D341Med (cell line): ENCODE data around the gene PFN4.
"Not testable (repeated sequence)": the region's sequence is repeated elsewhere in the genome, so short reads cannot be mapped to it uniquely, and the experiment has no call there.

Experiments
- DNase-seq: peaks from one replicate; pipeline ENCODE4 v3.0.0; 2012; ENCODE audit warnings: low spot score

The PFN4 gene

GRCh38 chr2:24111407-24111901 lies 11.7 kb downstream of the PFN4 start:
- DNase-seq: no peak

DNA sequence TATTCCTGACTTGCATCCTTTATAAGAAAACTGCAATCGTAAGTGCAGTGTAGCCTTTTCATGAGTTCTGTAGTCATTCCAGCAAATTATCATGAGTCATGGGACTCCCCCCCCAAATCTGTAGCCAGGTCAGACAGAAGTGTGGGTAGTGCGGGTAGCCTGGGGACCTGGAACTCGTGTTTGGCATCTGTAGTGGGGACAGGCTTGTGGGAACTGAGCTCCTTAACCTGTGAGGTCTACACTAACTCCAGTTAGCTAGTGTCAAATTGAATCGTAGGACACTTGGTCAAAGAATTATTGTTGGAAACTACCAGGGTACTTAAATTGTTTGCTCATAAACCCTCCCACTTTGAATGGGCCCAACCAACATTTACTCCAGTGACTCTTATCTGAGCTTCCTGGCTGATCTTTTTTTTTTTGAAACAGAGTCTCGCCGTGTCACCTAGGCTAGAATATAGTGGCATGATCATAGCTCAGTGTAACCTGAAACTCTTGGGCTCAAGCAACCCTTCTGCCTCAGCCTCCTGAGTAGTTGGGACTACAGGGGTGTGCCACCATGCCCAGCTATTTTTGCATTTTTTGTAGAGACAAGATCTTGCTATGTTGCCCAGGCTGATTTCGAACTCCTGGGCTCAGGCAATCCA lies 12.4 kb downstream of the PFN4 start:
- no peak for DNase-seq

- DNase-seq: not testable (repeated sequence)
Observed at GRCh38 chr2:24109431-24109830, 13.7 kb downstream of the PFN4 start.

- no peak for DNase-seq
Observed at GRCh38 chr2:24107336-24107735, 15.8 kb downstream of the PFN4 start.

- no peak for DNase-seq
Observed at GRCh38 chr2:24106786-24107185, 16.3 kb downstream of the PFN4 start.

GRCh38 chr2:24105816-24106215 lies 17.3 kb downstream of the PFN4 start:
- DNase-seq: no peak

DNA sequence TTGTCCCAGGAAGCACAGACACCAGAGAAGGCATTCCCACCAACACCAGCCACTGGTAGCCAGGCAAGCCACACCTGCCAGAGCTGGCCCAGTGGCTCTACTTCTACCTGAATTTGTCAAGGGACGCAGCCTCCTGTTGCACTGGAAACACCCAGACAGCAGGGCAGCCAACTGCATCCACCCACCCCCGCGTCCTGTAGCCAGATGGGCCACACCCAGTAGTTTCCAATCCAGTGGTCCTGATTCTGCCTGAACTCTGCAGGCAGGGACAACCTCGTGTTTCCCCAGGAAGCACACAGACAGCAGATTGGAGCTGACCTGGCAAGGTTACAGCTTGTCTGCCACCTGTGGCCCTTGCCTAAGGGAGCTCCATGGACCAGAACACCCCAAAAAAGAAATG lies 18.2 kb downstream of the PFN4 start:
- no peak for DNase-seq

DNA sequence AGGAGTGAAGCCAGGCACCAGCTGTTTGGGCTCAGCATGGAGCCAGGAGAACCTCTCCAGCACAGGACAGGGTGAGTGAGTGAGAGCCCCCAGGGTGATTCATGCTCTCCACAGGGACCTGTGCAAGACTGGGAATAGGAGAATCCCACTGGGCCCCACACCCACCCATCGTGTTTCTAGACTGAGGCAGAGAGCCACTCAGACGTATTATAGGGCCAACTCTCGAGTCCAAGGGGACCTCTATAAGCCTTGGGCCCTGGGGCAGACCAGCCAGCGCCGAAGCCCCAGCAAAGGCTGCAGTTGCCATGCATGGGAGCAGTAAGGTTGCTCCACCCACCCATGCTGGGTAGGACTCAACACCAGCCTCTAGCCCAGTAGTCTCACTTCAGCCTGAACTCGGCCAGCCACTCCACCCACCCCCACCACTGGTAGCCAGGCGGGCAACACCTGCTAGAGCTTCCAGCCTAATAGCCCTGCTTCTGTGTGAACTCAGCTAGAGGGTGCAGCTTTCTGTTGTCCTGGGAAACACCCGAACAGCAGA lies 19.0 kb downstream of the PFN4 start:
- DNase-seq: no peak

- DNase-seq: no peak
Observed at GRCh38 chr2:24102677-24103076, 20.5 kb downstream of the PFN4 start.

DNA sequence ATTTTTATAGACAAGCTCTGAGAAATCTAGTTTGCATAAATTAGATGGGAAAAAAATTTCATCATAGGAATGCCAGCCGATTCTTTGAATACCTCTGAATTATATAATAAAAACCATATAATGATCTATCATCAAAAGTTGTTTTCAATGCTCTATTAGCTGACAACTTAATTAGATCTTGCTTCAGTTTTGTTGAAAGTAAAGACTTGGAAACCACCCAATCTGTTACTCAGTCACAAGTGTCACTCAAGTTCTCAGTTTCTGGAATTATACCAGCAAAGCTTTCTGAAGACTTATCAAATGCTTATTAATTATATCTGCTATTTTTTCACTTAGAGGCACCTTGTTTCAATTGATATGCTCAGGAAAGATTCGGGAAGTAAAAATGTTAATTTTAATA lies 21.1 kb downstream of the PFN4 start:
- DNase-seq: no peak

- not testable (repeated sequence) for DNase-seq
Observed at GRCh38 chr2:24100732-24101131, 22.4 kb downstream of the PFN4 start.

DNA sequence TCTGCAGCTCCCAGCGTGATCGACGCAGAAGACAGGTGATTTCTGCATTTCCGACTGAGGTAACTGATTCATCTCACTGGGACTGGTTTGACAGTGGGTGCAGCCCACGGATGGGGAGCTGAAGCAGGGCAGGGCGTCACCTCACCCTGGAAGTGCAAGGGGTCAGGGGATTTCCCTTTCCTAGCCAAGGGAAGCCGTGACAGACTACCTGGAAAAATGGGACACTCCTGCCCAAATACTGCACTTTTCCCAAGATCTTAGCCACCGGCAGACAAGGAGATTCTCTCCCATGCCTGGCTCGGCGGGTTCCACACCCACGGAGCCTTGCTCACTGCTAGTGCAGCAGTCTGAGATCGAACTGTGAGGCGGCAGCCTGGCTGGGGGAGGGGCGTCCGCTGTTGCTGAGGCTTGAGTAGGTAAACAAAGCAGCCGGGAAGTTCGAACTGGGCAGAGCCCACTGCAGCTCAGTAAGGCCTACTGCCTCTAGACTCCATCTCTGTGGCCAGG lies 27.9 kb downstream of the PFN4 start:
- not testable (repeated sequence) for DNase-seq

- not testable (repeated sequence) for DNase-seq
Observed at GRCh38 chr2:24093270-24093669, 29.9 kb downstream of the PFN4 start.

- DNase-seq: no peak
Observed at GRCh38 chr2:24088821-24089359, 34.2 kb downstream of the PFN4 start.

DNA sequence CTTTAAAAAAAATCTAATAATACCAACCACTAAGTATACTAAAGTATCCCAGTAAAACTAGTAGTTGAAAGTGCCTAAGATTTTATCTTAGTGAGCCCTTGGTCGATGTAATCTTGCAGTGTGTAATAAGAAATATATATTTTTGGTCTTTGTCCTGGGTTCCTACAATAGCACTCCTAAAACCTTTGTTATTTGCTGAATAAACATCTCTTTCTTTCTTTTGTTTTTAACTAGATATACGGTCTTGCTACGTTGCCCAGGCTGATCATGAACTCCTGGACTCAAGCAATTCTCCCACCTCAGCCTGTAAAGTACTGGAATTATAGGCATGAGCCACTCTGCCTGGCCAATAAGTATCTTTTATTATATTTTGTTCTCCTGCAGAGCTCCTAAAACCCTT lies 36.1 kb downstream of the PFN4 start:
- DNase-seq: no peak

DNA sequence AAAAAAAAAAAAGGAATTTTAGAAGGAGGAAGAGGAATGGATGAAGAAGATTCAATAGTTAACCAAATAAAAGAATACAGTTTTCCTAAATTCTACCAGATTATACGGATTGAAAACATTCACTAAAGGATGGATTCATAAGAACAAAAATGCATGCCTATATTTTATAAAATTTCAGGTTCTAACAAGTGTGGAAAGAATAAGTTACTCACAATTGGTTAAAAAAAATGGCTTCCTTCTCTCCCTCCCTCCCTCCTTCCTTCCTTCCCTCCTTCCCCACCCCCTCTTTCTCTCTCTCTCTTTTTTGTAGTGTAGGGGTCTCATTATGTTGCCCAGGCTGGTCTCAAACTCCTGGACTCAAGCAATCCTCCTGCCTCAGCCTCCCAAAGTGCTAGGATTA lies 36.9 kb downstream of the PFN4 start:
- no peak for DNase-seq

DNA sequence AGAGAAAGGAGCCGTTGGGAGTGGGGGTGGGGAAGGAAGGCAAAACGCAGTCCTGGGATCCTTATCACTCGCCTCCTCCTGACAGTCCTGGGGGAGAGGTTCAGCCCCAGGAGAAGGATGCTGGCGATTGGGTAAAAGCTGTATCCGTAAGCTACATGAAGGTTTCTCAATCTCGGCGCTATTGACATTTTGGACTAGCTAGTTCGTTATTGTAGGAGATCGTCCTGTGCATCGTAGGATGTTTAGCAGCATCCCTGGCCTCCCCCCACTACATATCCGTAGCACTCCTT lies 38.0 kb downstream of the PFN4 start:
- no peak for DNase-seq

DNA sequence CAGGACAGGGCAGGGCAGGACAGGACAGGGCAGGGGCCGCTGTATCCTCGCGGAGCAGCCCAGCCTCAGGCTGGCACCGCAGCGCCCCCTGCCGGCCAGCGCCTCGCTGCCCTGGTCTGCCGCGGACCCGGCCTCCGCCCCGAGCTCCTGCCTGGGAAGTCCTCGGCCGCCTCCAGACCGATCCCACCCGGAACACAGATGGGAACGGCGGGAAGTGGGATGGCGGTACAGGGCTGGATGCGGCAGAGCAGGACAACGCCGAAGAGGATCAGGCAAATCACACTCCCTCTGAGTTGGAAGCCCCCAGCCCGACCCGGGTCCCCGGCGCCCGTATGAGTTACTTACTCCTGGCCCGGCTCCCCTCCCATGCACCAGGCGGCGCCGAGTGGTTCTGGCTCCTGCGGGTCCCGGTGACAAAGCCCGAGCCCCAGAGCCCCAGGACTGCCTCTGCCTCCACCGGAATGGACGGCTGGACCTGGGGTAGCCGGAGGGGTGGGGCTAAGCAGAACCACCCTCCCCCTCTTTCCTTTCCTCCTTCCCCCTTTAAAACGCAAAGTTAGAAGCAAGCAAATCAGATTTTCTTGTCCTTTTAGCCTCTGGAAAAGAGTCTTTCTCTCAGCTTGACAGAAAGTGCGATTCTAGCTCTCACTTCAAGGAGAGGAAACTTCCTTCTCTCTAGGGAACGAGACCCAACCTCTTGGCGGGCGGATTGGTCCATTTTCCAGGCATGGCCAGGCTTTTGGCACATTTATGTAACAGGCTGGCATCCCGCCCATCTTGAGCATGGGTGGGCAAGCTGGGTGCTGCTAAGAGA lies 38.5 kb downstream of the PFN4 start, which contains the start of gene TP53I3:
TP53I3 (minus strand) TSS at position 449 of the 814 bp plus-strand sequence. CDS start 508 bp downstream, outside the sequence.
- peak; percentile 94 for DNase-seq

DNA sequence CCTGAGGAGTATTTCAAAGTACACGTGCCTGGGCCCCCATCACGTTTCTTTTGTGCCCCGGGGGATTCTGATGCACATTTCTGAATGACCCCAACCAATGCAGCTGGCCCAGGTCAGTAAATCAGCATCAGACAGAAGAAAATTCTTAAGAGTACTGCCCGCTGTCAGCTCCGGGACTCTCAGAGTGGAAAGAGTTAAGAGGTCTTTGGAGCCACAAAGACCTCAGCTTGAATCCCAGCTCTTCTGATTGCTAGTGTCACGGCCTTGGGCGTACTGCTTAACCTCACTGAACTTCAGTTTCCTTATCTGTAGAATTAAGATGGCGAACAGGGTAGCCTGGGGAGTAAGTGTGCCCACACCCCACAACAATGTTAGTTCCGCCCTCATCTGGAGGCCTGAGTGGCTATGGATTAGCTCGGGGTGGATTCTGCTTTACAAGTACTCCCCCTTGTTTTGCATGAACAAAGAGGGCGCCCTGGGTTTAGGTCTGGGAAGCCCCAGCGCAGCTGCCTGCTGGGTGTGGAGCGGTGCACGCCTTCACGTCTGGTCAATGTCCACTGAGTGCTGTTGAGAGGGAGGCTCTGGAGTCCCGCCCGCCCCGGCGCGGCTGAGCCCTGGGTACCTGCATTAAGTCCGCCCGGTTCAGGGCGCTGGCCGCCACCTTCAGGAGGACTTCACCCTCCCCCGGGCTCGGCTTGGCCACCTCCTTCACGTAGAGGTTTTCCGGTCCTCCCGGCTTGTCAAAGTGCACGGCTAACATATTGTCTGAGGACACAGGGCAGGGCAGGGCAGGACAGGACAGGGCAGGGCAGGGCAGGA lies 39.4 kb downstream of the PFN4 start:
- DNase-seq: peak; percentile 82

GRCh38 chr2:24082787-24083566 lies 40.2 kb downstream of the PFN4 start:
- no peak for DNase-seq

DNA sequence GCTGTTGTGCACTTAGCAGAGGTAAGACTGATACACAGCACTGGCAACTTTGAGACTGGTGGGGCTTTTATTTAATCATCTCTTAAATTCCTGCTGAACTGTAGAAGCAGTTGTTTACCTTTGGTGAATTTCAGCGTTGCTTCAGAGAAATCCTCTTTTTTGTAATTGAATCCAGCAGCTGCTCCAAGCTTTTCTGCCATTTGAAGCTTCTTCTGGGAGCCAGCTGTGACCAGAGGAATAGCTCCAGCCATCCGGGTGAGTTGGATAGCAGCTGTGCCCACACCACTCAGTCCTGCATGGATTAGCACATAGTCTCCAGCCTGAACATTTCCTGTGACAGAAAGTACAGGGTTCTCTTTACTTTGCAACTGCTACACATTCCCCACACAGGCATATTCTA lies 42.4 kb downstream of the PFN4 start:
- DNase-seq: no peak
